ENCODE measurements around the gene ARHGAP8. TPM values are rescaled to one million over a fixed set of nuclear protein-coding genes. Genes with fewer than 3 reads are reported as not detected.

The ARHGAP8 gene
- total RNA-seq, 4 donors from 2014 or later, result 14.9 to 38.8 (median 18.3) TPM

GRCh38 chr22:44786136-44786535 is 33.8 kb downstream of the ARHGAP8 start:
- Histone ChIP-seq H3K9me3 (no peaks in the 10 kb centered on the region), H3K36me3 (no peaks in the 10 kb centered on the region), H3K4me1 (no peaks in the 10 kb centered on the region), H3K4me3 (no peak overlapping the region), H3K27ac (no peak overlapping the region), H3K27me3 (no peaks in the 10 kb centered on the region)
- DNase-seq, result no peak
- TF ChIP-seq POLR2A (IDR thresholded peaks at IDR 0.05), result no peak
- TF ChIP-seq CTCF (IDR thresholded peaks at IDR 0.05), result no peak

- no peak for DNase-seq
- no peaks in the 10 kb centered on the region for H3K9me3 ChIP-seq
- H3K27me3 ChIP-seq, result no peaks in the 10 kb centered on the region
- H3K4me3 ChIP-seq, result no peak overlapping the region
- H3K4me1 ChIP-seq, result no peaks in the 10 kb centered on the region
- H3K36me3 ChIP-seq, result no peaks in the 10 kb centered on the region
- no peak overlapping the region for H3K27ac ChIP-seq
- TF ChIP-seq CTCF (IDR thresholded peaks at IDR 0.05) (no peak), POLR2A (IDR thresholded peaks at IDR 0.05) (no peak)
These were observed 34.2 kb downstream of the ARHGAP8 start for GRCh38 chr22:44786610-44787009.

GRCh38 chr22:44787832-44788231 is 35.5 kb downstream of the ARHGAP8 start:
- Histone ChIP-seq H3K27me3 (no peaks in the 10 kb centered on the region), H3K27ac (no peak overlapping the region), H3K9me3 (no peaks in the 10 kb centered on the region), H3K4me1 (no peaks in the 10 kb centered on the region), H3K4me3 (no peak overlapping the region), H3K36me3 (no peaks in the 10 kb centered on the region)
- TF ChIP-seq CTCF (IDR thresholded peaks at IDR 0.05) (no peak), POLR2A (IDR thresholded peaks at IDR 0.05) (no peak)
- peak in 1 of 3 donors; percentile 21 for DNase-seq

DNA sequence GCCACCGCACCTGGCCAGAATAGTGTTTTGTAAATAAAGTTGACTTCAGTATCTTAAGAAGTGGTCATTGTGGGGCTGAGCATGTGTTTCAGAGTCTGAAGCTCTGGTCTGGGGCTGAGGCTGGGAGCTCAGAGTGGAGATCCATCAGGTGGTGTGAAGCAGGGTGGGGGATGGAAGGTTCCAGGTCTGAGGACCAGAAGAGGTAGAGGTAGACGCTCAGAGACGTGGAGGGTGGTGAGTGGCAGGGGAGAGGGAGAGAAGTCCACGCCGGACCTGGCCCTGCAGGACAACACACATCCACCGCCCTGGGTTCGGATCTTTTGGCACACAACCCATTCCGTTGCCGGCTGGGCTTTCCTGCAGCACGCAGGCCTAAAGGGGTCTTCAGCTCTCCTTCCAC is 40.7 kb downstream of the ARHGAP8 start:
- TF ChIP-seq CTCF (IDR thresholded peaks at IDR 0.05) (no peak), POLR2A (IDR thresholded peaks at IDR 0.05) (no peak)
- H3K4me3 ChIP-seq, result no peak overlapping the region
- H3K9me3 ChIP-seq, result no peaks in the 10 kb centered on the region
- DNase-seq, result no peak
- H3K27ac ChIP-seq, result no peak overlapping the region
- H3K36me3 ChIP-seq, result no peaks in the 10 kb centered on the region
- no peaks in the 10 kb centered on the region for H3K27me3 ChIP-seq
- no peaks in the 10 kb centered on the region for H3K4me1 ChIP-seq

GRCh38 chr22:44793506-44794172 is 41.3 kb downstream of the ARHGAP8 start:
- TF ChIP-seq CTCF (IDR thresholded peaks at IDR 0.05) (no peak), POLR2A (IDR thresholded peaks at IDR 0.05) (no peak)
- no peaks in the 10 kb centered on the region for H3K4me1 ChIP-seq
- DNase-seq, result no peak
- no peaks in the 10 kb centered on the region for H3K27me3 ChIP-seq
- H3K27ac ChIP-seq, result no peak overlapping the region
- H3K4me3 ChIP-seq, result no peak overlapping the region
- H3K36me3 ChIP-seq, result no peaks in the 10 kb centered on the region
- H3K9me3 ChIP-seq, result no peaks in the 10 kb centered on the region
